ENCODE results near the gene TNFRSF1B.

The TNFRSF1B gene

GRCh38 chr1:12196641-12197482 lies 30.1 kb downstream of the TNFRSF1B start:
- Histone ChIP-seq H3K14ac (ENCODE audit: low read length) (no peak overlapping the region), H3K9me3 (replicated peaks in 1 of 2; ENCODE audit: control insufficient read depth in 2 of 2, insufficient read depth in 1 of 2, low read depth in 1 of 2, low read length in 2 of 2) (no peaks in the 10 kb centered on the region), H3K4me1 (ENCODE audit: control insufficient read depth in 2 of 2, insufficient read depth in 1 of 2, low read depth in 1 of 2, low read length in 2 of 2) (peaks cover 10 to 20% of the 10 kb centered on the region in 2 donors), H4K91ac (ENCODE audit: low read depth, low read length, poor library complexity) (no peak overlapping the region), H2AFZ (ENCODE audit: low read length) (no peak overlapping the region), H3K4ac (ENCODE audit: low read length) (no peak overlapping the region), H2BK5ac (ENCODE audit: low read length) (no peak overlapping the region), H3K18ac (ENCODE audit: low read length) (peak overlapping the region; percentile 44), H3K9ac (ENCODE audit: low read depth, low read length, poor library complexity) (no peak overlapping the region), H3K36me3 (replicated peaks in 1 of 2; ENCODE audit: control insufficient read depth in 2 of 2, insufficient read depth in 2 of 2, low read length in 2 of 2) (no peaks in the 10 kb centered on the region), H2BK15ac (ENCODE audit: low read length) (no peak overlapping the region), H3K27ac (replicated peaks; ENCODE audit: low read length) (no peak overlapping the region), H2BK120ac (ENCODE audit: low read depth, low read length) (no peak overlapping the region), H3K4me2 (ENCODE audit: insufficient read depth, low read length, poor library complexity, severe bottlenecking) (no peak overlapping the region), H4K8ac (ENCODE audit: low read depth, low read length) (no peak overlapping the region), H3K27me3 (ENCODE audit: control insufficient read depth in 3 of 3, insufficient read depth in 3 of 3, low read depth in 1 of 3, low read length in 3 of 3) (no peaks in the 10 kb centered on the region), H3K23ac (ENCODE audit: low read depth, low read length, poor library complexity) (no peak overlapping the region), H3K4me3 (ENCODE audit: low read length in 2 of 2) (no peak overlapping the region), H2BK12ac (ENCODE audit: low read length) (no peak overlapping the region), H2AK5ac (ENCODE audit: low read depth, low read length) (no peak overlapping the region), H3K79me1 (ENCODE audit: low read depth, low read length) (no peaks in the 10 kb centered on the region)
- no CpG with 5 or more reads among the region's 20 CpGs for WGBS, 2 donors (ENCODE audit: extremely low coverage in 2 of 2, insufficient read length in 2 of 2, insufficient replicate concordance in 1 of 2)
- no peak for DNase-seq (ENCODE audit: low spot score)

DNA sequence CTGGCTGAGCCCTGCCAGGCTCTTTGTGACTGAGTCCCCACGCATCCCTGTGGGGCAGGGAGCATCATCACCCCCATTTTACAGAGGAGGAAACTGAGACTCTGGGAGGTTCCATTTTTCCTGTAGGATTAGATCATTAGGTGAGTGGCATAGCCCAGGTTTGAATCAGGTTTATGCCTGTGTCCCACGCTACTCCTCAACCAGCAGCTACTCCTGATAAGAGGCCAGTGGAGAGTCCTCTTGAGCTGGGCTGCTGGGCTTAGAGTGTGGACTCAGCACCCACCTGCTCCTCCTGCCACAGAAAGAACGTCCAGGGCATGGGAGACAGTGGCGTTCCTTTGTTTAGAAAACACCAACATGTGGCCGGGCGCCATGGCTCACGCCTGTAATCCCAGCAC lies 30.7 kb downstream of the TNFRSF1B start:
- WGBS, 2 donors (ENCODE audit: extremely low coverage in 2 of 2, insufficient read length in 2 of 2, insufficient replicate concordance in 1 of 2), result no CpG with 5 or more reads among the region's 7 CpGs
- Histone ChIP-seq H3K79me1 (ENCODE audit: low read depth, low read length) (no peaks in the 10 kb centered on the region), H3K9ac (ENCODE audit: low read depth, low read length, poor library complexity) (no peak overlapping the region), H2AK5ac (ENCODE audit: low read depth, low read length) (no peak overlapping the region), H3K18ac (ENCODE audit: low read length) (no peak overlapping the region), H2BK15ac (ENCODE audit: low read length) (no peak overlapping the region), H4K8ac (ENCODE audit: low read depth, low read length) (no peak overlapping the region), H3K14ac (ENCODE audit: low read length) (no peak overlapping the region), H2BK5ac (ENCODE audit: low read length) (no peak overlapping the region), H3K27ac (replicated peaks; ENCODE audit: low read length) (no peak overlapping the region), H4K91ac (ENCODE audit: low read depth, low read length, poor library complexity) (no peak overlapping the region), H3K9me3 (replicated peaks in 1 of 2; ENCODE audit: control insufficient read depth in 2 of 2, insufficient read depth in 1 of 2, low read depth in 1 of 2, low read length in 2 of 2) (no peaks in the 10 kb centered on the region), H3K4me1 (ENCODE audit: control insufficient read depth in 2 of 2, insufficient read depth in 1 of 2, low read depth in 1 of 2, low read length in 2 of 2) (peaks cover 10 to 20% of the 10 kb centered on the region in 2 donors), H3K4me3 (ENCODE audit: low read length in 2 of 2) (no peak overlapping the region), H3K23ac (ENCODE audit: low read depth, low read length, poor library complexity) (no peak overlapping the region), H3K4ac (ENCODE audit: low read length) (no peak overlapping the region), H3K4me2 (ENCODE audit: insufficient read depth, low read length, poor library complexity, severe bottlenecking) (no peak overlapping the region), H3K36me3 (replicated peaks in 1 of 2; ENCODE audit: control insufficient read depth in 2 of 2, insufficient read depth in 2 of 2, low read length in 2 of 2) (no peaks in the 10 kb centered on the region), H3K27me3 (ENCODE audit: control insufficient read depth in 3 of 3, insufficient read depth in 3 of 3, low read depth in 1 of 3, low read length in 3 of 3) (no peaks in the 10 kb centered on the region), H2BK12ac (ENCODE audit: low read length) (no peak overlapping the region), H2AFZ (ENCODE audit: low read length) (no peak overlapping the region), H2BK120ac (ENCODE audit: low read depth, low read length) (no peak overlapping the region)
- DNase-seq (ENCODE audit: low spot score), result no peak

- no peak overlapping the region for H3K27ac ChIP-seq (replicated peaks; ENCODE audit: low read length)
- H2BK120ac ChIP-seq (ENCODE audit: low read depth, low read length), result no peak overlapping the region
- H4K91ac ChIP-seq (ENCODE audit: low read depth, low read length, poor library complexity), result no peak overlapping the region
- H4K8ac ChIP-seq (ENCODE audit: low read depth, low read length), result no peak overlapping the region
- H3K18ac ChIP-seq (ENCODE audit: low read length), result no peak overlapping the region
- no peak overlapping the region for H3K23ac ChIP-seq (ENCODE audit: low read depth, low read length, poor library complexity)
- H3K9me3 ChIP-seq (replicated peaks in 1 of 2; ENCODE audit: control insufficient read depth in 2 of 2, insufficient read depth in 1 of 2, low read depth in 1 of 2, low read length in 2 of 2), result no peaks in the 10 kb centered on the region
- no peak overlapping the region for H3K4me3 ChIP-seq (ENCODE audit: low read length in 2 of 2)
- DNase-seq (ENCODE audit: low spot score), result no peak
- H3K4me1 ChIP-seq (ENCODE audit: control insufficient read depth in 2 of 2, insufficient read depth in 1 of 2, low read depth in 1 of 2, low read length in 2 of 2), result peaks cover 13 to 22% of the 10 kb centered on the region in 2 donors
- H3K14ac ChIP-seq (ENCODE audit: low read length), result no peak overlapping the region
- no peak overlapping the region for H2AK5ac ChIP-seq (ENCODE audit: low read depth, low read length)
- no peak overlapping the region for H2BK15ac ChIP-seq (ENCODE audit: low read length)
- H3K4me2 ChIP-seq (ENCODE audit: insufficient read depth, low read length, poor library complexity, severe bottlenecking), result no peak overlapping the region
- no peak overlapping the region for H3K4ac ChIP-seq (ENCODE audit: low read length)
- H3K36me3 ChIP-seq (replicated peaks in 1 of 2; ENCODE audit: control insufficient read depth in 2 of 2, insufficient read depth in 2 of 2, low read length in 2 of 2), result no peaks in the 10 kb centered on the region
- no peak overlapping the region for H2AFZ ChIP-seq (ENCODE audit: low read length)
- H2BK12ac ChIP-seq (ENCODE audit: low read length), result no peak overlapping the region
- H3K9ac ChIP-seq (ENCODE audit: low read depth, low read length, poor library complexity), result no peak overlapping the region
- no CpG with 5 or more reads among the region's 7 CpGs for WGBS, 2 donors (ENCODE audit: extremely low coverage in 2 of 2, insufficient read length in 2 of 2, insufficient replicate concordance in 1 of 2)
- H3K27me3 ChIP-seq (ENCODE audit: control insufficient read depth in 3 of 3, insufficient read depth in 3 of 3, low read depth in 1 of 3, low read length in 3 of 3), result no peaks in the 10 kb centered on the region
- H3K79me1 ChIP-seq (ENCODE audit: low read depth, low read length), result no peaks in the 10 kb centered on the region
- no peak overlapping the region for H2BK5ac ChIP-seq (ENCODE audit: low read length)
These were observed 33.4 kb downstream of the TNFRSF1B start for GRCh38 chr1:12200208-12200607.

DNA sequence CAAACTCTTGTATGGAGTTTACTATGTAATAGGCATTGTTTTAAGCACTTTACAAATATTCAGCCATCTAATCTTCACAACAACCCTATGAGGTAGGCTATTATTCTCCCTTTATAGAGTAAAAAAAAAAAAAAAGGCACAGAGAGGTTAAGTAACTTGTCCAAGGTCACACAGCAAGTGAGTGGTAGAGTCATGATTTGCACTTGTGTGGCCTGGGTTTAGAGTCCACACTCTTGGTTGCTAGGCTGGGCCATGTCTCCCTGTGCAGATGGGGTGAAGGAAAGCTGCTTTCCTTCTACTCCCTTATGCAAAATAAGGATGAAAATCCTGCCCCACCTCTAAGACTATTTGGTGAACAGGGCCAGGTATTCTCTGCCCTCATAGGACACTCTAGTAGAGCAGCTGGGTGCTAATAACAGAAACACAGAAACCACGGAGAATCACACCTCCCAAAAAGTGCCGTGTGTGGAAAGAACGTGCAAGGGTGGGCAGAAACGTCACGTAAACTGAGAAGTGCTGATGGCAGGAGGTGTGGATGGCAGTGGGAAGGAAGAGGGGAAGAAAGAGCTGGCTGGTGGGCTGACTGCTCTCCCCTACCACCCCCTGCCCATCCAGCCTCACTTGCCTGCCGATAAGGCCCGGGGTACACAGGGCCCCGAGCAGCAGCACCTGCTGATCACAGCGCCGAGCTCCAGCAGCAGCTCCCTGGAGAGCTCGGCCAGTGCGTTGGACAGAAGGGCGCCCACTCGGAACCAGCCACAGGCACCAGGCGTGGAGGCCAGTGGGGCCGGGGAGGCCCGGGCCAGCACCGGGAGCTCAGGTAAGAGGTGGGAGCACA lies 34.8 kb downstream of the TNFRSF1B start:
- Histone ChIP-seq H4K91ac (ENCODE audit: low read depth, low read length, poor library complexity) (no peak overlapping the region), H2AFZ (ENCODE audit: low read length) (no peak overlapping the region), H3K14ac (ENCODE audit: low read length) (no peak overlapping the region), H2BK120ac (ENCODE audit: low read depth, low read length) (no peak overlapping the region), H3K4me1 (ENCODE audit: control insufficient read depth in 2 of 2, insufficient read depth in 1 of 2, low read depth in 1 of 2, low read length in 2 of 2) (peaks cover 13 to 19% of the 10 kb centered on the region in 2 donors), H2BK15ac (ENCODE audit: low read length) (no peak overlapping the region), H3K9me3 (replicated peaks in 1 of 2; ENCODE audit: control insufficient read depth in 2 of 2, insufficient read depth in 1 of 2, low read depth in 1 of 2, low read length in 2 of 2) (no peaks in the 10 kb centered on the region), H2AK5ac (ENCODE audit: low read depth, low read length) (no peak overlapping the region), H2BK5ac (ENCODE audit: low read length) (no peak overlapping the region), H3K4me3 (ENCODE audit: low read length in 2 of 2) (no peak overlapping the region), H4K8ac (ENCODE audit: low read depth, low read length) (no peak overlapping the region), H3K4me2 (ENCODE audit: insufficient read depth, low read length, poor library complexity, severe bottlenecking) (no peak overlapping the region), H3K27me3 (ENCODE audit: control insufficient read depth in 3 of 3, insufficient read depth in 3 of 3, low read depth in 1 of 3, low read length in 3 of 3) (no peaks in the 10 kb centered on the region), H3K18ac (ENCODE audit: low read length) (peak overlapping the region; percentile 53), H3K27ac (replicated peaks; ENCODE audit: low read length) (no peak overlapping the region), H2BK12ac (ENCODE audit: low read length) (no peak overlapping the region), H3K4ac (ENCODE audit: low read length) (no peak overlapping the region), H3K36me3 (replicated peaks in 1 of 2; ENCODE audit: control insufficient read depth in 2 of 2, insufficient read depth in 2 of 2, low read length in 2 of 2) (no peaks in the 10 kb centered on the region), H3K23ac (ENCODE audit: low read depth, low read length, poor library complexity) (peak overlapping the region; percentile 51), H3K9ac (ENCODE audit: low read depth, low read length, poor library complexity) (no peak overlapping the region), H3K79me1 (ENCODE audit: low read depth, low read length) (no peaks in the 10 kb centered on the region)
- DNase-seq (ENCODE audit: low spot score), result no peak
- no CpG with 5 or more reads among the region's 18 CpGs for WGBS, 2 donors (ENCODE audit: extremely low coverage in 2 of 2, insufficient read length in 2 of 2, insufficient replicate concordance in 1 of 2)

Data from neuronal stem cell (in vitro differentiated cells).